H9 (cell line): ENCODE data around the gene RPL22L1. TPM values are rescaled to one million over a fixed set of nuclear protein-coding genes. Genes with fewer than 3 reads are reported as not detected.

Experiments used
- DNase-seq: peaks from one replicate; pipeline ENCODE4 v3.0.0-alpha.2; 2017
- H2AFZ ChIP-seq: one replicate; pipeline ENCODE4 v1.6.1; 2013; ENCODE audit warnings: mild to moderate bottlenecking, low read length, control low read depth, moderate library complexity
- H2AK5ac ChIP-seq: 2 replicates; pipeline ENCODE4 v1.6.1; 2013; ENCODE audit warnings: low read length, control low read depth, mixed read lengths; ENCODE audit not compliant: insufficient read length
- H2BK120ac ChIP-seq: one replicate; pipeline ENCODE4 v1.6.1; 2013; ENCODE audit warnings: low read depth, mild to moderate bottlenecking, low read length, control low read depth, inconsistent platforms; ENCODE audit not compliant: poor library complexity, severe bottlenecking
- H2BK12ac ChIP-seq: 2 replicates; pipeline ENCODE4 v1.6.1; 2013; ENCODE audit warnings: low read length, control low read depth, mixed read lengths, low read depth; ENCODE audit not compliant: insufficient read length
- H2BK15ac ChIP-seq: 2 replicates; pipeline ENCODE4 v1.6.1; 2013; ENCODE audit warnings: low read depth, low read length, control low read depth
- H2BK20ac ChIP-seq: one replicate; pipeline ENCODE4 v1.6.1; 2013; ENCODE audit warnings: low read depth, mild to moderate bottlenecking, low read length, control low read depth, inconsistent platforms; ENCODE audit not compliant: poor library complexity, severe bottlenecking
- H2BK5ac ChIP-seq: 2 replicates; pipeline ENCODE4 v1.6.1; 2013; ENCODE audit warnings: low read length, control low read depth, mixed read lengths; ENCODE audit not compliant: insufficient read length
- H3K14ac ChIP-seq: 2 replicates; pipeline ENCODE4 v1.6.1; 2013; ENCODE audit warnings: low read length, control low read depth; ENCODE audit not compliant: insufficient read depth
- H3K18ac ChIP-seq: 2 replicates; pipeline ENCODE4 v1.6.1; 2013; ENCODE audit warnings: low read depth, mild to moderate bottlenecking, mixed read lengths, low read length, control low read depth; ENCODE audit not compliant: insufficient read length
- H3K23ac ChIP-seq: 2 replicates; pipeline ENCODE4 v1.6.1; 2013; ENCODE audit warnings: low read length, control low read depth, mixed read lengths, low read depth; ENCODE audit not compliant: insufficient read length
- H3K23me2 ChIP-seq: 2 replicates; pipeline ENCODE4 v1.6.1; 2013; ENCODE audit warnings: low read depth, mild to moderate bottlenecking, mixed read lengths, low read length, control low read depth; ENCODE audit not compliant: insufficient read length, poor library complexity, severe bottlenecking
- H3K27ac ChIP-seq: 2 replicates; pipeline ENCODE4 v1.5.1; 2013; ENCODE audit warnings: low read length, control low read depth, mixed read lengths, low read depth; ENCODE audit not compliant: insufficient read length
- H3K27me3 ChIP-seq: 2 replicates; pipeline ENCODE4 v1.6.1; 2013; ENCODE audit warnings: low read length, control low read depth, inconsistent platforms; ENCODE audit not compliant: insufficient read depth
- H3K4ac ChIP-seq: 2 replicates; pipeline ENCODE4 v1.6.1; 2013; ENCODE audit warnings: low read depth, mild to moderate bottlenecking, control low read depth, inconsistent platforms, low read length, moderate library complexity
- H3K4me1 ChIP-seq: 2 replicates; pipeline ENCODE4 v1.6.1; 2013; ENCODE audit warnings: low read length, control low read depth, inconsistent platforms; ENCODE audit not compliant: insufficient read depth
- H3K4me2 ChIP-seq: 2 replicates; pipeline ENCODE4 v1.6.1; 2013; ENCODE audit warnings: low read length, control low read depth, mixed read lengths; ENCODE audit not compliant: insufficient read length, insufficient read depth
- H3K56ac ChIP-seq: 2 replicates; pipeline ENCODE4 v1.6.1; 2013; ENCODE audit warnings: low read depth, mild to moderate bottlenecking, mixed read lengths, low read length, control low read depth; ENCODE audit not compliant: insufficient read length
- H3K79me1 ChIP-seq: 2 replicates; pipeline ENCODE4 v1.6.1; 2013; ENCODE audit warnings: low read depth, mild to moderate bottlenecking, moderate library complexity, low read length, control low read depth, inconsistent platforms; ENCODE audit not compliant: insufficient read depth, poor library complexity, severe bottlenecking
- H3K79me2 ChIP-seq: 2 replicates; pipeline ENCODE4 v1.6.1; 2013; ENCODE audit warnings: low read length, control low read depth, inconsistent platforms; ENCODE audit not compliant: insufficient read depth
- H3K9ac ChIP-seq: 2 replicates; pipeline ENCODE4 v1.6.1; 2013; ENCODE audit warnings: low read length, control low read depth, mixed read lengths; ENCODE audit not compliant: insufficient read length; ENCODE audit errors: extremely low read depth
- H3K9me3 ChIP-seq: one replicate; pipeline ENCODE4 v1.6.1; 2013; ENCODE audit warnings: low read depth, low read length, inconsistent platforms; ENCODE audit not compliant: control insufficient read depth
- H3T11ph ChIP-seq: one replicate; pipeline ENCODE4 v1.6.1; 2013; ENCODE audit warnings: mild to moderate bottlenecking, low read length, control low read depth, inconsistent platforms
- H4K20me1 ChIP-seq: one replicate; pipeline ENCODE4 v1.6.1; 2013; ENCODE audit not compliant: control insufficient read depth, insufficient read length, insufficient read depth
- H4K5ac ChIP-seq: 2 replicates; pipeline ENCODE4 v1.6.1; 2013; ENCODE audit warnings: low read depth, mild to moderate bottlenecking, mixed read lengths, low read length, control low read depth; ENCODE audit not compliant: insufficient read length
- H4K8ac ChIP-seq: replicated peaks from 2 replicates; pipeline ENCODE4 v1.6.1; 2013; ENCODE audit warnings: low read length, control low read depth, mixed read lengths, low read depth; ENCODE audit not compliant: insufficient read length
- H4K91ac ChIP-seq: 2 replicates; pipeline ENCODE4 v1.6.1; 2013; ENCODE audit warnings: low read depth, mild to moderate bottlenecking, moderate library complexity, mixed read lengths, low read length, control low read depth; ENCODE audit not compliant: insufficient read length
- H3K27ac Mint-ChIP-seq, 3 experiments: 2 replicates in 2 of 3; 3 replicates in 1 of 3; pipeline ENCODE4 v1.8.0; 2020 to 2021; ENCODE audit warnings: mixed read lengths in 3 of 3, mild to moderate bottlenecking in 1 of 3, moderate library complexity in 1 of 3
- H3K27me3 Mint-ChIP-seq: 2 replicates; pipeline ENCODE4 v1.8.0; 2021; ENCODE audit warnings: low read depth, mild to moderate bottlenecking, moderate library complexity, mixed read lengths
- H3K36me3 Mint-ChIP-seq, 3 experiments: 2 replicates in 2 of 3; 3 replicates in 1 of 3; pipeline ENCODE4 v1.8.0; 2020 to 2021; ENCODE audit warnings: low read depth in 3 of 3, mixed read lengths in 3 of 3; ENCODE audit not compliant: insufficient read depth in 1 of 3
- H3K4me1 Mint-ChIP-seq, 2 experiments: 2 replicates each; pipeline ENCODE4 v1.8.0; 2020; ENCODE audit warnings: mixed read lengths in 2 of 2
- H3K4me3 Mint-ChIP-seq, 2 experiments: 2 replicates in 1 of 2; 3 replicates in 1 of 2; pipeline ENCODE4 v1.8.0; 2020 to 2021; ENCODE audit warnings: mild to moderate bottlenecking in 2 of 2, mixed read lengths in 2 of 2, moderate library complexity in 1 of 2
- H3K9me3 Mint-ChIP-seq, 2 experiments: 2 replicates in 1 of 2; 3 replicates in 1 of 2; pipeline ENCODE4 v1.8.0; 2020; ENCODE audit warnings: mild to moderate bottlenecking in 2 of 2, mixed read lengths in 2 of 2, moderate library complexity in 1 of 2
- CTCF ChIP-seq: fragments of 200-600 bp; sonication (generic); conservative IDR thresholded peaks from 3 replicates; pipeline ENCODE4 v1.8.0; 2021; ENCODE audit warnings: antibody characterized with exemption, mild to moderate bottlenecking
- WGBS: extraction: QIAGEN DNeasy Blood & Tissue Kit; methylation state at CpG from one replicate; pipeline ENCODE4 v1.1.7; 2013; ENCODE audit warnings: missing lambda C conversion rate, low lambda C conversion rate, mixed read lengths; ENCODE audit not compliant: insufficient read length; ENCODE audit errors: extremely low coverage; 5-methylcytosine and 5-hydroxymethylcytosine counted together
- total RNA-seq: library from RNA; stranded (reverse); gene quantifications from 2 replicates; pipeline ENCODE4 v1.2.1, GENCODE V29; 2021

Gene RPL22L1
- total RNA-seq, 1 experiment from 2014 or later: 100 TPM

- Histone ChIP-seq H4K8ac (no peak overlapping the region), H2BK15ac (no peak overlapping the region), H2BK120ac (no peak overlapping the region), H2AK5ac (no peak overlapping the region), H3K23ac (no peak overlapping the region), H3K9ac (peak overlapping the region; percentile 98), H3K18ac (no peak overlapping the region), H3K56ac (no peak overlapping the region), H3K79me2 (peaks cover 8% of the 10 kb centered on the region; the same call in 1 of the 2 replicates), H3T11ph (no peak overlapping the region), H3K14ac (peak overlapping the region; percentile 14; the same call in 1 of the 2 replicates), H3K23me2 (peaks cover 2% of the 10 kb centered on the region), H3K27ac (peak overlapping the region; percentile 59), H2AFZ (no peak overlapping the region), H2BK12ac (no peak overlapping the region), H4K20me1 (no peaks in the 10 kb centered on the region), H3K4me1 (no peaks in the 10 kb centered on the region), H2BK20ac (no peak overlapping the region), H3K9me3 (no peaks in the 10 kb centered on the region), H3K4me2 (peak overlapping the region; percentile 46), H4K5ac (no peak overlapping the region), H3K79me1 (no peaks in the 10 kb centered on the region), H4K91ac (no peak overlapping the region), H2BK5ac (no peak overlapping the region), H3K27me3 (no peaks in the 10 kb centered on the region), H3K4ac (no peak overlapping the region)
- no CpG with 5 or more reads among the region's 2 CpGs for WGBS
- Mint-ChIP-seq H3K36me3 (peaks cover 21 to 53% (median 24%) of the 10 kb centered on the region in 3 experiments), H3K4me3 (peak overlapping the region; percentile 91 to 98), H3K27ac (peak overlapping the region; percentile 99 to 100 (median 100); a peak in 6 of 7 replicates), H3K9me3 (no peaks in the 10 kb centered on the region; a peak in 1 of 5 replicates), H3K27me3 (no peaks in the 10 kb centered on the region; the same call in 1 of the 2 replicates), H3K4me1 (peaks cover 13 to 22% of the 10 kb centered on the region in 2 experiments)
- DNase-seq: no peak
- TF ChIP-seq CTCF: no peak
These were observed 780 bp downstream of the RPL22L1 start for GRCh38 chr3:170869239-170869590.
